OCI-M2 (cell line): ENCODE measurements around the gene VAC14.

Source experiments
- DNase-seq: peaks from one replicate; lab custom pipeline; 2025; ENCODE audit not compliant: unreplicated experiment; lab: John Stamatoyannopoulos, UW

Gene VAC14

GRCh38 chr16:70786020-70786755 lies 14.8 kb downstream of the VAC14 start:
- no peak for DNase-seq

- DNase-seq: no peak
Observed at GRCh38 chr16:70784692-70785555, 16.0 kb downstream of the VAC14 start.

- DNase-seq: no peak
Observed at GRCh38 chr16:70782237-70782636, 18.7 kb downstream of the VAC14 start.

- DNase-seq: no peak
Observed at GRCh38 chr16:70781800-70782199, 19.2 kb downstream of the VAC14 start.

- no peak for DNase-seq
Observed at GRCh38 chr16:70780546-70780945, 20.4 kb downstream of the VAC14 start.

GRCh38 chr16:70779361-70779760 lies 21.6 kb downstream of the VAC14 start:
- DNase-seq: no peak

GRCh38 chr16:70778901-70779309 lies 22.1 kb downstream of the VAC14 start:
- DNase-seq: no peak

GRCh38 chr16:70777973-70778406 lies 23.0 kb downstream of the VAC14 start:
- DNase-seq: no peak

- DNase-seq: no peak
Observed at GRCh38 chr16:70777496-70777895, 23.5 kb downstream of the VAC14 start.

- no peak for DNase-seq
Observed at GRCh38 chr16:70775399-70775798, 25.6 kb downstream of the VAC14 start.

GRCh38 chr16:70774261-70774660 lies 26.7 kb downstream of the VAC14 start:
- DNase-seq: no peak

GRCh38 chr16:70772493-70772892 lies 28.5 kb downstream of the VAC14 start:
- DNase-seq: no peak

GRCh38 chr16:70770626-70771552 lies 30.1 kb downstream of the VAC14 start:
- DNase-seq: no peak

GRCh38 chr16:70770291-70770625 lies 30.7 kb downstream of the VAC14 start:
- DNase-seq: no peak

GRCh38 chr16:70769761-70770160 lies 31.2 kb downstream of the VAC14 start:
- DNase-seq: no peak

- no peak for DNase-seq
Observed at GRCh38 chr16:70769131-70769530, 31.8 kb downstream of the VAC14 start.

GRCh38 chr16:70768203-70768580 lies 32.8 kb downstream of the VAC14 start:
- no peak for DNase-seq

GRCh38 chr16:70767377-70768202 lies 33.4 kb downstream of the VAC14 start:
- no peak for DNase-seq

- no peak for DNase-seq
Observed at GRCh38 chr16:70766658-70767057, 34.3 kb downstream of the VAC14 start.

GRCh38 chr16:70766176-70766575 lies 34.8 kb downstream of the VAC14 start:
- DNase-seq: no peak
